Measurements from ENCODE around the gene CLDN7. TPM values are rescaled to one million over a fixed set of nuclear protein-coding genes. Genes with fewer than 3 reads are reported as not detected.
A peak's percentile ranks its signal among the peaks of the same experiment; 100 is the strongest.

CLDN7 gene
- total RNA-seq, 4 donors from 2014 or later, result 1.4 to 16.9 (median 4.7) TPM; not detected in 1

DNA sequence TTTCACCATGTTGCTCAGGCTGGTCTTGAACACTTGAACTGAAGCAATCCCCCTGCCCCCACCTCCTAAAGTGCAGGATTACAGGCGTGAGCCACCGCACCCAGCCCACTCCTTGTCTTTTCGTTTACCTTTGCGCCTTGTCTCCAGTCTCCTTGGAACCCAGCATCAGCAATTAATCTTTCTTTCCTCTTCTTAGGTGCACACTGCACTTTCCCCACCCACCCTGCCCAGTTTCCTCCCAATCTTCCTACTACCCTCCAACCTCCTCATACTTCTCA lies 1.5 kb upstream of the CLDN7 start:
- no peak for ATAC-seq
- peaks cover 83% of the 10 kb centered on the region for H3K27me3 ChIP-seq
- H3K4me3 ChIP-seq, result no peak overlapping the region
- H3K27ac ChIP-seq, result no peak overlapping the region
- peaks cover 0 to 9% of the 10 kb centered on the region in 2 donors for H3K36me3 ChIP-seq
- WGBS, 2 donors (ENCODE audit: low coverage in 1 of 2), result 39 to 52% methylated on average over 4 of the region's 4 CpGs
- no peaks in the 10 kb centered on the region for H3K9me3 ChIP-seq
- TF ChIP-seq POLR2A (IDR thresholded peaks at IDR 0.05), result no peak
- TF ChIP-seq POLR2AphosphoS5 (IDR thresholded peaks at IDR 0.05), result no peak
- TF ChIP-seq, protein P1, sequence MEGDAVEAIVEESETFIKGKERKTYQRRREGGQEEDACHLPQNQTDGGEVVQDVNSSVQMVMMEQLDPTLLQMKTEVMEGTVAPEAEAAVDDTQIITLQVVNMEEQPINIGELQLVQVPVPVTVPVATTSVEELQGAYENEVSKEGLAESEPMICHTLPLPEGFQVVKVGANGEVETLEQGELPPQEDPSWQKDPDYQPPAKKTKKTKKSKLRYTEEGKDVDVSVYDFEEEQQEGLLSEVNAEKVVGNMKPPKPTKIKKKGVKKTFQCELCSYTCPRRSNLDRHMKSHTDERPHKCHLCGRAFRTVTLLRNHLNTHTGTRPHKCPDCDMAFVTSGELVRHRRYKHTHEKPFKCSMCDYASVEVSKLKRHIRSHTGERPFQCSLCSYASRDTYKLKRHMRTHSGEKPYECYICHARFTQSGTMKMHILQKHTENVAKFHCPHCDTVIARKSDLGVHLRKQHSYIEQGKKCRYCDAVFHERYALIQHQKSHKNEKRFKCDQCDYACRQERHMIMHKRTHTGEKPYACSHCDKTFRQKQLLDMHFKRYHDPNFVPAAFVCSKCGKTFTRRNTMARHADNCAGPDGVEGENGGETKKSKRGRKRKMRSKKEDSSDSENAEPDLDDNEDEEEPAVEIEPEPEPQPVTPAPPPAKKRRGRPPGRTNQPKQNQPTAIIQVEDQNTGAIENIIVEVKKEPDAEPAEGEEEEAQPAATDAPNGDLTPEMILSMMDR (IDR thresholded peaks at IDR 0.05), result no peak
- no peak for TF ChIP-seq EP300 (IDR thresholded peaks at IDR 0.05)
- H3K4me1 ChIP-seq, result peaks cover 0 to 34% (median 22%) of the 10 kb centered on the region in 3 donors

GRCh38 chr17:7262935-7263800 lies 890 bp upstream of the CLDN7 start:
- ATAC-seq, result peak; percentile 26
- no peak overlapping the region for H3K27ac ChIP-seq
- peaks cover 0 to 15% of the 10 kb centered on the region in 2 donors for H3K36me3 ChIP-seq
- H3K4me3 ChIP-seq, result peak overlapping the region in 1 of 2 donors; percentile 3
- TF ChIP-seq POLR2A (IDR thresholded peaks at IDR 0.05) (no peak), POLR2AphosphoS5 (IDR thresholded peaks at IDR 0.05) (no peak), EP300 (IDR thresholded peaks at IDR 0.05) (no peak)
- TF ChIP-seq, protein P1 (IDR thresholded peaks at IDR 0.05), result no peak
- no peaks in the 10 kb centered on the region for H3K9me3 ChIP-seq
- H3K4me1 ChIP-seq, result peaks cover 0 to 34% (median 22%) of the 10 kb centered on the region in 3 donors
- peaks cover 80% of the 10 kb centered on the region for H3K27me3 ChIP-seq
- 5 to 9% methylated on average over 11 to 25 of the region's 26 CpGs for WGBS, 2 donors (ENCODE audit: low coverage in 1 of 2)

DNA sequence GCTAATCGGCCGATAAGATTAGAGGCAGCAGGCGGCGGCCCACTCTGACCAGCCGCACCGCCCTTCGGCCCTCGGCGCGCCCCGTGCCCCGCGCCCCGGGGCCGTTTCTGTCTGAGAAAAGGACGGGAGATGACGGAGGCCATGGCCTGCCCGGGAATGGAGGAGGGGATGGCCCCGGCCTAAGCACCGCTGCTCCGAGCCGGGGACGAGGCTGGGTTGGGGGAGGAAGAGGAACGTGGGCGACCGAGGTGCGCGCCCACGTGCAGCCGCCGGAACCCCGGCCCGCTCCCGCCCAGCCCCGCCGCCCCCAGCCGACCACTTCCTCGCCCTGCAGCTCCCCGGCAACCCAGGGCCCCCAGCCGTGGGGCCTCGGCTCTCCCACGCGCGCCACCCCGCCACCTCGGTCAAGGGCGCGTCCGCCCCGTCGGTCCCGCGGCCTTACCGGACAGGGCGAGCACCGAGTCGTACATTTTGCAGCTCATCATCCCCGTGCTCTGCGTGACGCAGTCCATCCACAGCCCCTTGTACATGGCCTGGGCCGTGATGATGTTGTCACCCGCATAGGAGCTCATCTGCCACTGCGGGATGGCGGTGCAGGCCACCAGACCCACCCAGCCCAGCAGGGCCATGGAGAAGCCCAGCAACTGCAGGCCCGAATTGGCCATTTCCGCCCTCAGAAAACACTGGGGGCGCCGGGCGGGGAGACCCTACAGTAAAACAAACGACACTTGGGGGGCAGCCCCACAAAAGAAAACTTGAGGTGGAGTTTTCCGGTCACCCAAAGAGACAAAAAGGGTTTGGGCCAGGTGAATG lies 693 bp downstream of the CLDN7 start:
- Histone ChIP-seq H3K9me3 (no peaks in the 10 kb centered on the region), H3K4me1 (peaks cover 0 to 34% (median 22%) of the 10 kb centered on the region in 3 donors), H3K27me3 (peaks cover 65% of the 10 kb centered on the region), H3K4me3 (peak overlapping the region; percentile 2 to 52), H3K36me3 (peaks cover 0 to 31% of the 10 kb centered on the region in 2 donors), H3K27ac (peak overlapping the region in 1 of 4 donors; percentile 53)
- 37% methylated on average over 2 of the region's 71 CpGs; no CpG with 5 or more reads in 1 of the 2 donors for WGBS, 2 donors (ENCODE audit: low coverage in 1 of 2)
- TF ChIP-seq POLR2AphosphoS5 (IDR thresholded peaks at IDR 0.05) (no peak), EP300 (IDR thresholded peaks at IDR 0.05) (no peak), POLR2A (IDR thresholded peaks at IDR 0.05) (no peak)
- TF ChIP-seq, protein P1 (IDR thresholded peaks at IDR 0.05), result no peak
- peak; percentile 14 for ATAC-seq

DNA sequence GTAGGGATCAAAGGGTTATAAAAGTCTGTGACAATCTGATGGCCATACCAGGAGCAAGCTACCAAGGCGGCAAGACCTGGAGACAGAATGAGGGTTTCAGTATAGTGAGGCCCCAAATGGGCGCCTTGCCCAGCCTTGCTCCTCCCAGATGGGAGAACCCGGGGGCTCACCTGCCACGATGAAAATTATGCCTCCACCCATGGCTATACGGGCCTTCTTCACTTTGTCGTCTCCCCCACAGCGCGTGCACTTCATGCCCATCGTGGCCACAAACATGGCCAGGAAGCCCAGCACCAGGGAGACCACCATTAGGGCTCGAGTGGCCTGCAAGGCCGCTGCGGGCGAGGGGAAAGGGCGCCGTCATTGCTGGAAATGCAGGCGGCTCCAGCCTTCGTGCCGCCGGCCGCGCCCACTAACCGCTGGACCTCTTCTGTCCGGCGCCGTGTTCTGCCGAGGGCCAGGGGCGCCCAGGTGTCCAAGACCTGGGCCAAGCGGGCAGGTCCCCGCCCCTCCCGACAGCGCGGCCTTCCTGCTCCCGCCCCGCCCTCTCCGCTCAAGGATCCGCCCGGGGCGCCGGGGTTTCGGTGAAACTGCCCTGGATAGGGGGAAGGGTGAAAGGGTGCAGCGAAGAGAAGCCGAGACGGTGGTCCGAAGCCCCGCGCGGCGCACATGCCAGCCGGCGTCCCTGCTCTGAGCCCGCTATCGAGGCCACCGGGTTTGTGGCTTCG lies 1.5 kb downstream of the CLDN7 start:
- H3K27ac ChIP-seq, result peak overlapping the region in 1 of 4 donors; percentile 53
- peaks cover 0 to 38% of the 10 kb centered on the region in 2 donors for H3K36me3 ChIP-seq
- peaks cover 0 to 34% (median 22%) of the 10 kb centered on the region in 3 donors for H3K4me1 ChIP-seq
- H3K27me3 ChIP-seq, result peaks cover 57% of the 10 kb centered on the region
- ATAC-seq, result peak; percentile 56
- peak overlapping the region; percentile 2 to 52 for H3K4me3 ChIP-seq
- TF ChIP-seq POLR2AphosphoS5 (IDR thresholded peaks at IDR 0.05), result no peak
- no peak for TF ChIP-seq EP300 (IDR thresholded peaks at IDR 0.05)
- TF ChIP-seq, protein P1 (IDR thresholded peaks at IDR 0.05), result no peak
- TF ChIP-seq POLR2A (IDR thresholded peaks at IDR 0.05), result no peak
- WGBS, 2 donors (ENCODE audit: low coverage in 1 of 2), result no CpG with 5 or more reads among the region's 54 CpGs
- H3K9me3 ChIP-seq, result no peaks in the 10 kb centered on the region

Data from gastroesophageal sphincter (tissue), 4 donors.